Activated CD4-positive, alpha-beta T cell treated with anti-CD3 and anti-CD28 coated beads, Interleukin-2, amount 50 U/mL, for 16 hours (primary cell): ENCODE results near the gene PCGF3.
"Not testable (repeated sequence)": the region's sequence is repeated elsewhere in the genome, so short reads cannot be mapped to it uniquely, and the experiment has no call there.

Experiments used
- DNase-seq: peaks from one replicate; pipeline ENCODE4 v3.0.0-alpha.2; 2020

The PCGF3 gene

GRCh38 chr4:669806-670559 is 35.6 kb upstream of the PCGF3 start:
- DNase-seq: not testable (repeated sequence)

GRCh38 chr4:671769-672168 is 33.9 kb upstream of the PCGF3 start:
- DNase-seq: no peak

GRCh38 chr4:673349-674091 is 32.1 kb upstream of the PCGF3 start:
- DNase-seq: no peak

- peak; percentile 98 for DNase-seq
Observed at GRCh38 chr4:674172-675035, 31.2 kb upstream of the PCGF3 start, which contains the start of the genes ATP5ME and MYL5. Gene ATP5ME, minus strand, starts transcription at chr4:674276. Its CDS starts 29 bp downstream, at chr4:674247. Gene MYL5, plus strand, starts transcription at chr4:674542. Its CDS starts 3,485 bp downstream, at chr4:678027.

GRCh38 chr4:675036-675882 is 30.4 kb upstream of the PCGF3 start:
- DNase-seq: no peak

GRCh38 chr4:675980-676870 is 29.4 kb upstream of the PCGF3 start:
- no peak for DNase-seq

- no peak for DNase-seq
Observed at GRCh38 chr4:676871-677235, 28.8 kb upstream of the PCGF3 start.

- DNase-seq: no peak
Observed at GRCh38 chr4:677431-678293, 28.0 kb upstream of the PCGF3 start.

GRCh38 chr4:678331-679103 is 27.1 kb upstream of the PCGF3 start:
- DNase-seq: no peak

- no peak for DNase-seq
Observed at GRCh38 chr4:679104-679481, 26.5 kb upstream of the PCGF3 start.

GRCh38 chr4:679629-680028 is 26.0 kb upstream of the PCGF3 start:
- DNase-seq: no peak

- no peak for DNase-seq
Observed at GRCh38 chr4:680091-680490, 25.5 kb upstream of the PCGF3 start.

GRCh38 chr4:680551-680927 is 25.1 kb upstream of the PCGF3 start:
- DNase-seq: no peak

- peak; percentile 65 for DNase-seq
Observed at GRCh38 chr4:680928-681645, 24.5 kb upstream of the PCGF3 start.

GRCh38 chr4:681736-682451 is 23.7 kb upstream of the PCGF3 start:
- no peak for DNase-seq

GRCh38 chr4:682490-683172 is 23.0 kb upstream of the PCGF3 start:
- no peak for DNase-seq

- DNase-seq: no peak
Observed at GRCh38 chr4:683247-683897, 22.3 kb upstream of the PCGF3 start.
